H1 (cell line): Measurements from ENCODE around the gene ATP5MC3. TPM values are rescaled to one million over a fixed set of nuclear protein-coding genes. Genes with fewer than 3 reads are reported as not detected.

Experiments
- CTCF ChIA-PET: fragments of 300-600 bp; sonication (Branson Sonifier 250); formaldehyde crosslinking; loops from one replicate; lab custom pipeline; 2021; ENCODE audit not compliant: partially characterized antibody; lab: Charles Lee
- POLR2A ChIA-PET: fragments of 300-600 bp; sonication (Branson Sonifier 250); formaldehyde crosslinking; loops from one replicate; lab custom pipeline; 2021; ENCODE audit warnings: inconsistent platforms; ENCODE audit not compliant: partially characterized antibody; lab: Charles Lee
- DNase-seq, 2 experiments: peaks; one replicate each; pipeline versions ENCODE4 v3.0.0 to v3.0.0-alpha.2; 2010 to 2022; ENCODE audit warnings: low spot score in 2 of 2, low read depth in 1 of 2, mixed read lengths in 1 of 2
- FAIRE-seq: peaks from 2 replicates; lab custom pipeline; 2011; peaks lifted over from hg19 to GRCh38; lab: Jason Lieb, UNC
- H2AFZ ChIP-seq: 2 replicates; pipeline ENCODE4 v1.8.1; 2012; ENCODE audit warnings: low read length, inconsistent platforms
- H2AK5ac ChIP-seq: 2 replicates; pipeline ENCODE4 v1.6.1; 2013; ENCODE audit warnings: low read depth, low read length
- H2BK120ac ChIP-seq: replicated peaks from 2 replicates; pipeline ENCODE3; 2013; ENCODE audit warnings: low read depth, low read length, inconsistent platforms
- H2BK12ac ChIP-seq: 2 replicates; pipeline ENCODE4 v1.6.1; 2013; ENCODE audit warnings: low read depth, low read length
- H2BK15ac ChIP-seq: 2 replicates; pipeline ENCODE4 v1.6.1; 2013; ENCODE audit warnings: low read length
- H2BK20ac ChIP-seq: 2 replicates; pipeline ENCODE4 v1.6.1; 2013; ENCODE audit warnings: low read length
- H2BK5ac ChIP-seq: 2 replicates; pipeline ENCODE4 v1.6.1; 2013; ENCODE audit warnings: low read depth, low read length
- H3K14ac ChIP-seq: 2 replicates; pipeline ENCODE4 v1.6.1; 2013; ENCODE audit warnings: inconsistent platforms; ENCODE audit not compliant: insufficient read length
- H3K18ac ChIP-seq: 2 replicates; pipeline ENCODE4 v1.6.1; 2013; ENCODE audit warnings: low read length; ENCODE audit errors: extremely low read depth
- H3K23ac ChIP-seq: 2 replicates; pipeline ENCODE4 v1.6.1; 2013; ENCODE audit warnings: inconsistent platforms; ENCODE audit not compliant: insufficient read length
- H3K23me2 ChIP-seq: 2 replicates; pipeline ENCODE4 v1.6.1; 2013; ENCODE audit warnings: low read depth, low read length
- H3K27ac ChIP-seq: 2 replicates; pipeline ENCODE4 v1.6.1; 2011; ENCODE audit warnings: low read depth, low read length, inconsistent platforms
- H3K27me3 ChIP-seq, 4 experiments: replicated peaks in 1 of 4; 1 replicate in 1 of 4; 2 replicates in 3 of 4; pipeline versions ENCODE4 v1.6.1 to v1.8.1; 2011 to 2013; ENCODE audit warnings: low read length in 3 of 4, mild to moderate bottlenecking in 3 of 4, inconsistent platforms in 2 of 4, mixed read lengths in 2 of 4, moderate library complexity in 1 of 4; ENCODE audit not compliant: control insufficient read depth in 3 of 4, insufficient read depth in 3 of 4; ENCODE audit errors: extremely low read depth in 1 of 4
- H3K36me3 ChIP-seq, 4 experiments: 2 replicates each; pipeline versions ENCODE4 v1.6.1 to v1.8.1; 2011 to 2013; ENCODE audit warnings: mild to moderate bottlenecking in 4 of 4, low read length in 3 of 4, moderate library complexity in 2 of 4, control low read depth in 1 of 4, inconsistent platforms in 1 of 4; ENCODE audit not compliant: insufficient read depth in 4 of 4, control insufficient read depth in 2 of 4
- H3K4ac ChIP-seq: replicated peaks from 2 replicates; pipeline ENCODE3; 2013; ENCODE audit warnings: low read length, low read depth, mixed read lengths, inconsistent platforms; ENCODE audit not compliant: insufficient read length
- H3K4me1 ChIP-seq, 4 experiments: replicated peaks in 1 of 4; 1 replicate in 1 of 4; 2 replicates in 3 of 4; pipeline versions ENCODE4 v1.6.1 to v1.8.1; 2011 to 2013; ENCODE audit warnings: low read length in 3 of 4, inconsistent platforms in 2 of 4, mixed read lengths in 1 of 4; ENCODE audit not compliant: insufficient read depth in 4 of 4, control insufficient read depth in 3 of 4
- H3K4me2 ChIP-seq, 2 experiments: 2 replicates each; pipeline versions ENCODE4 v1.6.1 to v1.8.1; 2011 to 2013; ENCODE audit warnings: low read depth in 2 of 2, low read length in 2 of 2, control low read depth in 1 of 2, inconsistent platforms in 1 of 2, mild to moderate bottlenecking in 1 of 2; ENCODE audit not compliant: insufficient read depth in 1 of 2
- H3K4me3 ChIP-seq, 4 experiments: fragments of 200-600, 300-600 bp in 1 of 4; sonication (generic), shearing (Covaris generic), sonication (Bioruptor Twin) in 1 of 4; 2 replicates each; pipeline versions ENCODE4 v1.5.1 to v1.8.1; 2011 to 2016; ENCODE audit warnings: low read length in 4 of 4, low read depth in 3 of 4, control low read depth in 2 of 4, inconsistent platforms in 2 of 4, mild to moderate bottlenecking in 2 of 4, mixed read lengths in 1 of 4, moderate library complexity in 1 of 4; ENCODE audit not compliant: insufficient read depth in 2 of 4; ENCODE audit errors: extremely low read depth in 1 of 4
- H3K56ac ChIP-seq: replicated peaks from 2 replicates; pipeline ENCODE3; 2013; ENCODE audit warnings: low read depth, mild to moderate bottlenecking, mixed read lengths, low read length, inconsistent platforms; ENCODE audit not compliant: insufficient read length
- H3K79me1 ChIP-seq: 2 replicates; pipeline ENCODE4 v1.6.1; 2013; ENCODE audit warnings: low read depth, low read length, control low read depth
- H3K79me2 ChIP-seq, 2 experiments: 2 replicates each; pipeline versions ENCODE4 v1.6.1 to v1.8.1; 2012 to 2013; ENCODE audit warnings: low read length in 2 of 2, mild to moderate bottlenecking in 2 of 2, inconsistent platforms in 1 of 2; ENCODE audit not compliant: insufficient read depth in 2 of 2, control insufficient read depth in 1 of 2
- H3K9ac ChIP-seq, 4 experiments: replicated peaks in 1 of 4; 1 replicate in 1 of 4; 2 replicates in 3 of 4; pipeline versions ENCODE4 v1.6.1 to v1.8.1; 2011 to 2013; ENCODE audit warnings: low read depth in 3 of 4, low read length in 3 of 4, control low read depth in 2 of 4, mild to moderate bottlenecking in 2 of 4, moderate library complexity in 2 of 4, inconsistent platforms in 1 of 4; ENCODE audit errors: extremely low read depth in 1 of 4
- H3K9me3 ChIP-seq, 2 experiments: 2 replicates each; pipeline versions ENCODE4 v1.6.1 to v1.8.1; 2012 to 2013; ENCODE audit warnings: mild to moderate bottlenecking in 2 of 2, moderate library complexity in 2 of 2, control low read depth in 1 of 2, inconsistent platforms in 1 of 2, low read depth in 1 of 2, low read length in 1 of 2, mixed read lengths in 1 of 2; ENCODE audit not compliant: insufficient read depth in 2 of 2
- H4K20me1 ChIP-seq, 2 experiments: replicated peaks in 1 of 2; 2 replicates each; pipeline versions ENCODE3 to v1.8.1; 2011 to 2013; ENCODE audit warnings: inconsistent platforms in 2 of 2, low read length in 2 of 2, mild to moderate bottlenecking in 1 of 2; ENCODE audit not compliant: insufficient read depth in 2 of 2, control insufficient read depth in 1 of 2
- H4K5ac ChIP-seq: 2 replicates; pipeline ENCODE4 v1.6.1; 2013; ENCODE audit warnings: low read length, low read depth, mixed read lengths, inconsistent platforms; ENCODE audit not compliant: insufficient read length
- H4K8ac ChIP-seq: 2 replicates; pipeline ENCODE4 v1.8.0; 2013; ENCODE audit warnings: mild to moderate bottlenecking, moderate library complexity, low read length, inconsistent platforms; ENCODE audit not compliant: insufficient read depth; ENCODE audit errors: extremely low read depth
- H4K91ac ChIP-seq: replicated peaks from 2 replicates; pipeline ENCODE3; 2013; ENCODE audit warnings: low read length, mixed read lengths, inconsistent platforms; ENCODE audit not compliant: insufficient read length
- CTCF ChIP-seq, 3 experiments: IDR thresholded peaks; 1 replicate in 2 of 3; 2 replicates in 1 of 3; pipeline versions ENCODE4 v1.5.1 to v1.6.1; 2011; ENCODE audit warnings: low read length in 3 of 3, mild to moderate bottlenecking in 3 of 3, inconsistent platforms in 2 of 3, low read depth in 1 of 3, moderate library complexity in 1 of 3; ENCODE audit not compliant: insufficient read depth in 1 of 3; ENCODE audit errors: control extremely low read depth in 1 of 3
- EZH2 ChIP-seq: fragments of 200-600 bp; sonication (generic); IDR thresholded peaks from 2 replicates; pipeline ENCODE4 v1.7.1; 2012; ENCODE audit warnings: low read depth, mild to moderate bottlenecking, moderate library complexity, low read length, inconsistent platforms; ENCODE audit not compliant: severe bottlenecking
- GTF2F1 ChIP-seq: IDR thresholded peaks from 2 replicates; pipeline ENCODE4 v1.6.1; 2012; ENCODE audit warnings: low read depth, low read length, improper control_type of control experiment, borderline replicate concordance
- JUND ChIP-seq: IDR thresholded peaks from 2 replicates; pipeline ENCODE4 v1.6.1; 2011; ENCODE audit warnings: mild to moderate bottlenecking, improper control_type of control experiment, low read length
- RAD21 ChIP-seq, 2 experiments: IDR thresholded peaks in 1 of 2; conservative IDR thresholded peaks in 1 of 2; 2 replicates each; pipeline ENCODE4 v1.6.1; 2011; ENCODE audit warnings: low read depth in 2 of 2, low read length in 2 of 2, improper control_type of control experiment in 1 of 2, inconsistent platforms in 1 of 2, mild to moderate bottlenecking in 1 of 2, moderate library complexity in 1 of 2
- WGBS, 2 experiments: shearing (Covaris generic) in 1 of 2; methylation state at CpG; one replicate each; pipeline versions ENCODE4 v1.1.6 to v1.1.7; 2013 to 2015; ENCODE audit warnings: low lambda C conversion rate in 2 of 2, mixed read lengths in 2 of 2, inconsistent platforms in 1 of 2, low coverage in 1 of 2, missing lambda C conversion rate in 1 of 2; ENCODE audit not compliant: insufficient replicate concordance in 2 of 2, insufficient coverage in 1 of 2, insufficient read length in 1 of 2; ENCODE audit errors: extremely low coverage in 1 of 2, missing lambda C conversion rate in 1 of 2; 5-methylcytosine and 5-hydroxymethylcytosine counted together
- polyA plus RNA-seq, 7 experiments: library from polyadenylated mRNA; depleted of rRNA in 3 of 7; stranded (reverse) in 5 of 7; unstranded in 2 of 7; fragments of >200 nt in 5 of 7; fragments of 200-250 nt in 2 of 7; gene quantifications; 1 replicate in 5 of 7; 2 replicates in 1 of 7; 4 replicates in 1 of 7; pipeline versions ENCODE4 v1.2.1 to v1.2.3, GENCODE V29; 2011 to 2013; ENCODE audit warnings: missing spikeins in 2 of 7, mixed read lengths in 2 of 7
- total RNA-seq: library from RNA; stranded (reverse); fragmentation: NEBNext Ultra II Directional; extraction: Animal tissue kit (Norgen Biotek cat#: 25700); gene quantifications from 2 replicates; pipeline ENCODE4 v1.2.1, GENCODE V29; 2021

The ATP5MC3 gene
- total and polyA plus RNA-seq, 2 of the 8 experiments (the other 6 are each of a cell fraction or from before 2014, with no cell fraction given), result 320 to 856 TPM

GRCh38 chr2:175187378-175187777, 5.9 kb upstream of the ATP5MC3 start:
- Histone ChIP-seq H3K36me3 (no peaks in the 10 kb centered on the region), H4K8ac (no peak overlapping the region), H3K23me2 (no peaks in the 10 kb centered on the region), H3K27ac (no peak overlapping the region), H3K79me1 (no peaks in the 10 kb centered on the region), H2BK12ac (no peak overlapping the region), H4K20me1 (no peaks in the 10 kb centered on the region), H3K23ac (no peak overlapping the region), H3K4ac (no peak overlapping the region), H2BK120ac (no peak overlapping the region), H3K79me2 (no peaks in the 10 kb centered on the region), H4K5ac (no peak overlapping the region), H3K18ac (no peak overlapping the region), H2BK15ac (no peak overlapping the region), H3K9me3 (no peaks in the 10 kb centered on the region), H3K4me2 (no peak overlapping the region), H2AK5ac (no peak overlapping the region), H2BK20ac (no peak overlapping the region), H3K14ac (no peak overlapping the region), H3K27me3 (no peaks in the 10 kb centered on the region), H3K4me1 (no peaks in the 10 kb centered on the region), H3K56ac (no peak overlapping the region), H2BK5ac (no peak overlapping the region), H3K4me3 (no peak overlapping the region), H4K91ac (no peak overlapping the region), H3K9ac (no peak overlapping the region), H2AFZ (no peak overlapping the region)
- 65% methylated on average over 1 of the region's 1 CpG; no CpG with 5 or more reads in 1 of the 2 experiments for WGBS, 2 experiments
- POLR2A ChIA-PET, result interaction anchor here (0.6 to 0.7 kb wide), 2 partner anchors 24 to 1508 kb away, joined by 3 to 5 read pairs; no protein-coding TSS in a partner anchor
- no peak for DNase-seq
- FAIRE-seq, result no peak
- CTCF ChIA-PET, result interaction anchor here (0.5 to 1.9 kb wide), 12 partner anchors 8 to 437 kb away, joined by 3 to 9 read pairs (median 4); no protein-coding TSS in a partner anchor
- TF ChIP-seq EZH2 (no peak), JUND (no peak), RAD21 (IDR thresholded peaks at IDR 0.05 in 1 of 2, conservative IDR thresholded peaks at IDR 0.05 in 1 of 2; ENCODE audit: low read depth in 2 of 2, low read length in 2 of 2) (peak; percentile 51 to 54), GTF2F1 (no peak), CTCF (IDR thresholded peaks at IDR 0.05; ENCODE audit: control extremely low read depth in 1 of 3, insufficient read depth in 1 of 3, low read depth in 1 of 3, low read length in 3 of 3) (peak in 2 of 3 experiments; percentile 31 to 53; a peak in 2 of 4 replicates)
